ENCODE measurements around the gene EIF6. TPM values are rescaled to one million over a fixed set of nuclear protein-coding genes. Genes with fewer than 3 reads are reported as not detected.

EIF6 gene
- total and polyA plus RNA-seq, 9 of the 15 experiments (the other 6 are each of a cell fraction or from before 2014, with no cell fraction given): 165 to 832 (median 229) TPM

GRCh38 chr20:35286899-35287508, 2.4 kb upstream of the EIF6 start:
- H3K27me3 ChIP-seq (ENCODE audit: control insufficient read depth in 2 of 2, insufficient read depth in 2 of 2, low read length in 2 of 2): peaks cover 0 to 13% of the 10 kb centered on the region in 2 experiments; a peak in 2 of 5 replicates
- peaks cover 13% of the 10 kb centered on the region for H3K36me3 ChIP-seq (ENCODE audit: control insufficient read depth, insufficient read depth, low read length)
- H3K4me1 ChIP-seq (replicated peaks in 1 of 2; ENCODE audit: control insufficient read depth in 2 of 2, insufficient read depth in 2 of 2, low read length in 2 of 2): peaks cover 10 to 50% of the 10 kb centered on the region in 2 experiments; a peak in 4 of 5 replicates
- H3K9me1 ChIP-seq (ENCODE audit: control insufficient read depth, insufficient read depth, low read length): no peaks in the 10 kb centered on the region
- no peak for DNase-seq (ENCODE audit: extremely low read depth in 1 of 4, low spot score in 3 of 4)
- intact Hi-C loops (cut with micrococcal nuclease): no loop called here
- no peaks in the 10 kb centered on the region for H4K20me1 ChIP-seq (replicated peaks; ENCODE audit: control insufficient read depth, insufficient read depth, low read length)
- TF ChIP-seq RBM14 (IDR thresholded peaks at IDR 0.05; ENCODE audit: borderline replicate concordance, insufficient read depth, low read depth, low read length) (no peak), ARID3A (IDR thresholded peaks at IDR 0.05; ENCODE audit: borderline replicate concordance, low read depth, low read length) (no peak), DMBX1 (CRISPR knock-in tag; IDR thresholded peaks at IDR 0.05; ENCODE audit: borderline replicate concordance) (no peak), PKNOX1 (IDR thresholded peaks at IDR 0.05) (no peak), MIER1 (IDR thresholded peaks at IDR 0.05; ENCODE audit: low read depth) (no peak), E2F5 (CRISPR knock-in tag; IDR thresholded peaks at IDR 0.05) (no peak), ZBTB17 (CRISPR knock-in tag; IDR thresholded peaks at IDR 0.05) (no peak), JUND (IDR thresholded peaks at IDR 0.05; ENCODE audit: borderline replicate concordance, low read depth, low read length) (no peak), JUND (tag; IDR thresholded peaks at IDR 0.05; ENCODE audit: borderline replicate concordance, low read depth, low read length) (no peak), ZNF347 (CRISPR knock-in tag; IDR thresholded peaks at IDR 0.05; ENCODE audit: low read depth) (no peak)
- peak overlapping the region in 1 of 2 experiments; percentile 61; a peak in 1 of 4 replicates for H3K9ac ChIP-seq (ENCODE audit: insufficient read depth in 1 of 2, low read depth in 2 of 2, low read length in 2 of 2)
- POLR2A ChIA-PET: interaction anchor here (0.7 to 1.1 kb wide), 2 partner anchors 12 to 413 kb away, joined by 3 read pairs; no protein-coding TSS in a partner anchor
- no peak overlapping the region for H3K4me2 ChIP-seq (ENCODE audit: insufficient read depth, low read length)
- H3K79me2 ChIP-seq (ENCODE audit: control insufficient read depth, insufficient read depth, low read length): peaks cover 29% of the 10 kb centered on the region
- no TSS peak for BruUV-seq (replicated peaks)
- H3K4me3 ChIP-seq: no peak overlapping the region
- 71% methylated on average over 13 of the region's 17 CpGs for WGBS (ENCODE audit: insufficient coverage, low coverage, missing lambda C conversion rate)
- CTCF ChIA-PET (ENCODE audit: low intra/inter-chr PET ratio): no interaction called here
- H3K9me3 ChIP-seq (replicated peaks; ENCODE audit: control insufficient read depth, insufficient read depth, low read depth, low read length): no peaks in the 10 kb centered on the region
- in situ Hi-C loops (cut with MboI): no loop called here
- H3K27ac ChIP-seq (ENCODE audit: extremely low read depth, low read depth, low read length): no peak overlapping the region
- FAIRE-seq: no peak
- no peak overlapping the region for H2AFZ ChIP-seq (ENCODE audit: low read depth, low read length)
- ATAC-seq: no peak

Data from K562 (cell line).